ENCODE results near the gene KIF20B.

The KIF20B gene

DNA sequence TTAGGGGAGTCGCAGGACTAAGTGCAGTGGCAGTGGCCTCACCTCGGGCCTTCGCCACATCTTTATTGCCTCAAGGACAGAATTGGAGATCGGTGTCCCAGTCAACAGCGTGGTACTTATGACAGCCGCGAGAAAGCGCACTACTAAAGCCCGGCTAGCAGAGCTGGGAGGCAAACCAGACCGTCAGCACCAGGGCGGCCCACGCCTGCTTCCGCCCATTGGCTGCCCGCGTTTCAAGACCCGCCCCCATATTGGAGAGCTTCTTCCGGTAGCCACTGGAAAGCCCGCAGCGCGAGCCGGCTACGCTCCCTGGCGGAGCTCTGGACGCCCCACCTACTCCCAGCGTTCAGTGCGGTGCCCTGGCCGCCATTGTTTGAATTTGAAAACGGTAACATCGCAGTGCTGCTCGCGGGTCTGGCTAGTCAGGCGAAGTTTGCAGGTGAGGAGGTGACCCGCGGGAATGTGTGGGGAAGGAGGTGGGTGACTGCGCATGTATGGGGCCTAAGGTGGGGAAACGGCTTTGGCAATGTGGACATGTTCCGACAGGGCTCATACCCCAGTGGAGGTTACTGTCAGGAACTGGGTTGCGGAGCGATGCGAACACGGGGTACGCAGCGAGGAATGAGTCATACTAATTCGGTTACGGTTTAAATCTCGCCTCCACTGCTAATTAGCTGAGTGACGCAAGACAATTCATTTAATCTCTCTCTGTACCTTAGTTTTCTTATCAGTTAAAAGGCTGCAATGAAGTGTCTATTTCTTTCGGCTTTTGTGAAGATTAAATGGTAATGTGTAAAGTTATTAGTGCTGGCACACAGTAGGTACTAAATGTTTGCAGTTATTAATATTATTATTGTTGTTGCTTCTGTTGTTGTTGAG is at the start of gene KIF20B:
Gene KIF20B (plus strand): TSS at position 349 of the 879 bp plus-strand sequence. CDS start 3,705 bp downstream, outside the sequence.
- DNase-seq (ENCODE audit: low spot score) = peak; percentile 97

DNA sequence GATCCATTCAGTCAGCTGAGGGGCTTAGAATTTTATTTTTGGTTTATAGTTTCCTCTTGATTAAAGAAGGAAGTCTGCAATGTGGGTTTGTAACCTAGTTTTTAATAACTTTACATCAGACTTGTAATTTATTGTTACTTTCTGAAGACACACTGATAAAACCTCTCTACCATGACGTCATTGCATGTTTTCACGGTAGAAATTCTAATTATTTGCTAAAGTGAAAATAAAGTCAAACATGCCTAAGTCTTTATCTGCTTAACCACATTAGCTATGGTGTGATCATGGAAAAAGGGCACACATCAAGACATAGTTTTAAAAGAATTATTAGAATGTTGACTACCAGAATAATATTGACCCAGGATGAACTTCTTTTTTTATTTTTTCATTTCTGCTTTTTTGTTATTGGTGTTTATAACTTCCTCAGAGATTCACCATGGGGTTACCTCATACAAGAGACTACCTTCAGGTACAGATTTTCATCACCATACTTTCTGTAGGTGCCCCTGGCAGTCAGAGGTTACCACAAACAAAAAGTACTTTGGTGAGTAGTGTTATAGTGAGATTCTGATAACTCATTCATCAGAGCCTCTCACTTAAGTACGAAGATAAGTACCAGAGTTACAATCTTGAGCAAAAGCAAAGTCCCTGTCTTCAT is 49.3 kb upstream of the KIF20B start:
- DNase-seq (ENCODE audit: low spot score) = no peak

- DNase-seq (ENCODE audit: low spot score) = no peak
These were observed 48.5 kb upstream of the KIF20B start for GRCh38 chr10:89652806-89653370.

- no peak for DNase-seq (ENCODE audit: low spot score)
These were observed 48.0 kb upstream of the KIF20B start for GRCh38 chr10:89653410-89653869.

- no peak for DNase-seq (ENCODE audit: low spot score)
These were observed 45.7 kb upstream of the KIF20B start for GRCh38 chr10:89655722-89656121.

DNA sequence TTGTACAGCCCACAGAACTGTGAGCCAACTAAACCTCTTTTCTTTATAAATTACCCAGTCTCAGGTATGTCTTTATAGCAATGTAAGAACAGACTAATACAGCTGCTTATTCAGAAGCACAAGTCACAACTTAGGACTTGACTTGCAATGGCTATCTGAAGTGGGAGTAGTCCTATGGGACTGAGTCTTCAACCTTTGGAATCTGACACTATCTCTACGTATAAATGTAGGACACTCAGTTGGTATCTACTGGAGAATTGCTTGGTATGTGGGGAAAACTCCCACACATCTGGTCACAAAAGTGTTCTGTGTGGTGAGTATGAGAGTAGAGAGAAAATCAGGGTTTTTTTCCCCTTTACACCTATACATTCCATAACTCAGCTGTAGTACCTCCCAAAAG is 44.1 kb upstream of the KIF20B start:
- no peak for DNase-seq (ENCODE audit: low spot score)

DNA sequence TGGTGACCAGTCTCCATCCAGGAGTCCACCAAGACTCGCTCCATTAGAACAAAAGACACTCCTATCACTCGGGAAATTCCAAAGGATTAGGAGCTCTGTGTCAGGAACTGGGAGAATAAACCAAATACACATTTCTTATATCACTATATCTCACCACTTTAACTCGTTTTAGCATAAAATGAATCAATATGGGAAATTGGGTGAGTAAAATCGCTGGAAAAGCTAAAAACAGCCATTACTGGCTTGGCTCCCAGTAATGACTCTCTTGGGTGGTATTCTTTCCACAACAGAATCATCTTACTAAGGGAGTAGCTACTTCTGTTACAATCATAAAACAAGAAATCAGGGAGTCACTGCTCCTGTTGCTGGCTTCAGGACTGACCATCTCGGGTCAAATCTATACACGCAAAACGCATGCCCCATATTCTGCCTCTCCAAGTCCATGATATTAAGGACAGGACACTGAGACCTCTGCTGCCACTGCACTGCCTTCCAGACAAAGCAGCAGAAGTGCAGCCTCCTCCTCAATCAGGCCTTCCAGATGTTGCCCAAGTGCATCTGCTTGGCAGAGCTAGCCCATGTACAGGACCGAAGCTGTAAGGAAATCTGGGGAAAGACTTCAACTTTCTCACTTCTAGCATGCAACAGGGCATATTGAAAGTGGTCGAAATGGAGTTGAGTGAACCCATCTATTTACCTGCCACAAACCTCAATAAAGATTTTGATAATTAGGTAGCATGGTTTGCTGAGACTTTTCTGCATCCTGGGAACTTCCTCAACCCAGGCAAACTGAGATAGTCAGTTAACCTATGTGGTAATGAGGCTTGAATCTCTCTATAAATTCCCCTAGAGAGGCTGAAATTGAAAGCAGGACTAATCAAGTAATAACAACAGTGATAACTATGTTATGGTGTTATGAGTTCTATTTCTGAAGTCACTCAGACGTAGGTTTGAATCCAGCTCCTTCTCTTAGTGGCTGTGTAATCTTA is 42.0 kb upstream of the KIF20B start:
- DNase-seq (ENCODE audit: low spot score) = no peak

DNA sequence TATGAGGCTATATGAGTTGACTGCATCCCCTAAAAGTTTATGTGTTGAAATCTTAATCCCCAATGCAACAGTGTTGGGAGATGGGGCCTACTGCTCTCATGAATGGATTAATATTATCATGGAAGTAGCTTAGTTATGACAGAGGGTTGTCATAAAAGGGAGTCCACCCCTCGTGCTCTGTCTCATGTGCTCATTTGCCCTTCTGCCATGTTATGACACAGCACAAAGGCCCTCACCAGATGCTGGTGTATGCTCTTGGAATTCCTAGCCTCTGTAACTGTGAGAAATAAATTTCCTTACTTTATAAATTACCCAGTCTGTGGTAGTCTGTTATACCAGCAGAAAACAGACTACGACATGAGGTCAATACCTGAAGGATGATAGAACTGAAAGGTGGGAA is 38.8 kb upstream of the KIF20B start:
- DNase-seq (ENCODE audit: low spot score) = no peak

DNA sequence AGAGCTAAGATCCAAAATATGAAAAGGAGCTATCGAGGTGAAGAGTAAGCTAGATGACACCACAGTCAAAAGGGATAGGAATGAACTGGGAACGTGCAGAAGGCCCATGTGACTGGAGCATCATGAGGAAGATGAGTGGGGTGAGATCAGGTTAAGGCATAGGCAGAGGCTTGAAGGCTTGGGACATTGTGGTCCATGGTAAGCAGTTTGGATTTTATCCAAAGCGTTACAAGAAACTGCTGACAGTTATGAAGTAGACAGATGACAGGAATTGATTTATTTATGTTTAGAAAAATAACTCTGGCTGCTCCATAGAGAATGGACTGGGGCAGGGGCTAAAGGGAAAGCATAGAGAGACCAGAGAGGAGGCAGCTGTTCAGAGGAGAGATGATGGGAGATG is 38.2 kb upstream of the KIF20B start:
- no peak for DNase-seq (ENCODE audit: low spot score)

DNA sequence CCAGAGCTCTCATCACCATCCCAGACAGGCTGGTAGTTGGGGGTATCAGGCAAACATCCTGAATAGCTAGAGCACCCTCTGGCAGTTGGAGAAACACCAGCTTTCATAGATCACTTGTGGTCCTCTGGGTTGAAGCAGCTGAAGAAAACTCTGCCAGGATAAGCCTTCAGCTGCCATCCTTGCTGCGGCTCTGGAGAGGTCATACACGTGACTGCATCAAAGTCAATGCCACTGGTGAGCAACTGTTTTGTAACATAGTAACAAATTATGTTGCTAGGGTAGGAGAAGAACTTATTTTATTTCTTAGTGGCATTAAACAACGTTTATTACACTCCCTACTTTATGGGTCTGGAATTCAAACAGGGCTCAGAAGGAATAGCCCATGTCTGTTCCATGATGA is 37.2 kb upstream of the KIF20B start:
- DNase-seq (ENCODE audit: low spot score) = no peak

DNA sequence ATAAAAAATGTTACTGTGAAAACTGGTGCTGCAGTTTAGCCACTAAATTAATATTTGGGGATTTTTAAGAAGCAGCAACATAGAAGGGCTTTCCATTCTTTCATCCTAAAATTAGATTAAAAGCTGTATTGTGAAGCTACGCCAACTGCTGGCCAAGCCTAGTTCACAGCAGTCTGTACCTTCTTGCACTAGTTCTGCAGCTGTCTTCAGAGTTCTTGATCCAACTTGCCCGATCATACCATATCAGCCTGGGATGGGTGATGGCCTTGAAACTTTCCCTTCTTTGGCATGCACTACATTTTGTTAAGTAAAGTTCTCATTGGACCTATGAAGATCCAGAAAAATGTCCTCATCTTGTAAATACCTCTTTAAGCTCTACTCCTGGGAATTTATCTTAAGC is 36.1 kb upstream of the KIF20B start:
- DNase-seq (ENCODE audit: low spot score) = no peak

DNA sequence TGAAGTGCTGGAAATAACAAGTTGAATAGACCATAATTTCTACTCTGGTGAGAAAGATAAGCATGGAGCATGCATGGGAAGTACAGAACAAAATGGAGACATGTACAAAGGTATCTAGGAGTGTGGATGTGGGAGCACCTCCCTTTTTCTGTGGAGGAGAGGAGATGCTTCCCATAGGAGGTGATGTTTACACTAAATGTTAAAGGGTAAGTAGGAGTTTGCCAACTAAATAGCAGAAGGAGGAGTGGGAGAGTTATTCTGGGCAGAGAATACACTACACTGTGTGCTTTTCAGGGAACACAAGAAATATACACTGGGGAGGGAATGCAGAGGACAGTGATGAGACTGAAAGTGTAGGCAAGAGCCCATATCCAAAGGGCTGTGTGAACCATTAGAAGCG is 35.3 kb upstream of the KIF20B start:
- DNase-seq (ENCODE audit: low spot score) = no peak

DNA sequence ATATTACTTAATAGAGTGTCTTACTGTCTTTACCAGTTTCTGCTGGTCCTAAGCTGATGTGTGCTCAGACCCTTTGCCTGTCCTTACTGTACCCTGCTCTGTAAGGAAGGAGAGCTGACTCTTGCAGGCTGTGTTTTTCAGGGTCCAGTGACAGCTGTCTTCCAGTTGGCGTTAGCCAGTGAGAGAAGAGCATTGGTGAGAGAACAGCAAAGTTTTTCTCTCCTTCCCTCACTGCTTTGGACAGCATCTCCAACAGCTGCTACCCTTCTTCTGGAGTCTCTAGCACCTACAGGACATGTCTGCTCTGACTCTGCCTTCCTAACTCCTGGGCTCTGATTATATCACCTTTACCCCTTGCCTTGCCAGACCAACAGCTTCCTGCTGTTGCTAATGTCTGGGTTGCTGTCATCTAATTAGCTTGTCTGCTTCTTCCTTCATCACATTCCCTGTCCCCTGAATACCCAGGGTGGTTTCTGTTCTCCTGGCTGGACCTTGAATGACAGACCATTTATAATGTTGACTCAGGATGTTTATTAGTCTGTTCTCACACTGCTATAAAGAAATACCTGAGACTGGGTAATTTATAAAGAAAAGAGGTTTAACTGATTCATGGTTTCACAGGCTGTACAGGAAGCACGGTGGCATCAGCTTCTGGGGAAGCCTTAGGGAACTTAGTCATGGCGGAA is 32.9 kb upstream of the KIF20B start:
- no peak for DNase-seq (ENCODE audit: low spot score)

GRCh38 chr10:89669985-89670384 is 31.4 kb upstream of the KIF20B start:
- no peak for DNase-seq (ENCODE audit: low spot score)

DNA sequence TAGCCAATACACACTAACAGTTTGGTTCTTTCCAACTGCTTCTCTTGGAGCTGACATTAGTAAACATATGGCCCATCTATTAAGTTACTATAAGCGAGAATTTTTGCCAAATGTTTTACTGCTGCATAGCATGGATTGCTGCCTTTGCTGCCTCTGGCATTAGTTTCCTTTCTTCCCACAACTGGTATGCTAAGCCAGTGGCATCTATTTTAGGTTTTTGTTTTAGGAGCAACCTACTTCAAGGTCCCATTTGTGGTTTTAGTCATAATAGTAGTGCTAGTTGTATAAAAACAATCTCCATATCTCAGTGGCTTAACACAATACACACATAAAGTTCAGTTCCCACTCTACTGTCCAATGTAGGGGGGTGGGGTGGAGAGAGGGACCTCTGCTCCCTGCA is 30.5 kb upstream of the KIF20B start:
- DNase-seq (ENCODE audit: low spot score) = no peak

GRCh38 chr10:89677341-89677740 is 24.0 kb upstream of the KIF20B start:
- no peak for DNase-seq (ENCODE audit: low spot score)

GRCh38 chr10:89679986-89680385 is 21.4 kb upstream of the KIF20B start:
- DNase-seq (ENCODE audit: low spot score) = no peak

DNA sequence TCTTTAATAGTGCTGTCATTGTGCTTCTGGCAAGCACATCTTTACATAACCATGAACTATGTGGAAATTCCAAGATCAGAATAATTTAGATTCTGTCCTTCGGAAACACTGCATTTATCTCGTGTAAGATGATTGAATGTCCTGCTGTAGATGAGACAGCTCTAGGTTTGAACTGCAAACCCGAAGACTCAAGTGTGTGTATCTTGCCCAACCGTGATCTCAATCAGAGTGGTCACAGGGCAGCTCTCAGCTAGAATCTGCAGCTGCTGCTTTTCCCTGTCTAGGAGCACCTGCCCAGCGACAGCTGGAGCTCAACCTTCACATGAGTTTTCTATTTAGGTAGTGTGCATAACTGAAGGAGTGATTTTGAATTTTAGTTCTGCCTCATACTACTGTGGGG is 17.5 kb upstream of the KIF20B start:
- no peak for DNase-seq (ENCODE audit: low spot score)

DNA sequence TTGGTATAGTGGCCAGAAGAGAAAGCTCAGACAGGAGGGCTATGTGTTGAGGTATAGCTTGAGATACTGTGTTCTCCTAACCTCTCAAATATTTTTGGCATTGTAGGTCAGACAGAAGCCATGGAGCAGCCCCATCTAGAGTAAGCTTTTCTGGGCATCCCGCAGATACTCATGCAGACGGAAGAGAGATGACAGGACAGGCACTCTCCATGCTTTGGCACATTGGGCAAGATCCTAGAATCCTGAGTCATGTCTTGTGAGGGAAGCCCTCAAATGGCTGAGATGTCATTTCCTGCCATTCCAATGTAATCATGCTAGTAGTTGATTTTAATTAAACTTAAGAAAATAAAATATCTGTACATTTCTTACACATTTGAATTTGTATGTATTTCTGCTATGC is 16.8 kb upstream of the KIF20B start:
- no peak for DNase-seq (ENCODE audit: low spot score)

DNA sequence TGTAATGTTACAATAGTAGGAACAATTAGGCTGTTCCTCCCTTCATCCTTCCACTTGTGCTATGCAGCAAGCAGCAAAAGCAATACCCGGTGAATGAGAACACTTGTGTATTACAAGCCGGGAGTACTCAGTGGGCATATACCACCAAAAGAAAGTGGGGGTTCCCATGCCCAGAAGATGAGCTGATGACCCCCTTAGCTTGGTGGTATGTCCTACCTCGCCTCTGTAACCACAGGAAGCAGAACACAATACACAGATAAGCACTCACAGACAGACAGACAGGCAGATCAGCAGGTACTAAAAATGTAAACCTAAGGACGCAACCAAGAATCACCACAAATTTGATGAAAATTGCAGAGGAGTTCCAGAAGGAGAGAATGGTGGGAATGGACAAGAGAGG is 15.5 kb upstream of the KIF20B start:
- no peak for DNase-seq (ENCODE audit: low spot score)

GRCh38 chr10:89690027-89690426 is 11.4 kb upstream of the KIF20B start:
- DNase-seq (ENCODE audit: low spot score) = no peak
